NCI-H1048 (cell line): ENCODE measurements around the gene CCL13.
"Not testable (repeated sequence)": the region's sequence is repeated elsewhere in the genome, so short reads cannot be mapped to it uniquely, and the experiment has no call there.

Experiments used
- DNase-seq: peaks from one replicate; lab custom pipeline; 2025; lab: John Stamatoyannopoulos, UW

CCL13 gene

GRCh38 chr17:34356194-34356593, at the start of gene CCL13:
CCL13 (plus strand) TSS chr17:34356480; CDS start chr17:34356527, 47 bp downstream.
- no peak for DNase-seq

- no peak for DNase-seq
These were observed 49.2 kb upstream of the CCL13 start for GRCh38 chr17:34307110-34307509.

- no peak for DNase-seq
These were observed 47.9 kb upstream of the CCL13 start for GRCh38 chr17:34308371-34308770.

GRCh38 chr17:34311291-34311690, 45.0 kb upstream of the CCL13 start:
- no peak for DNase-seq

- DNase-seq: no peak
These were observed 44.2 kb upstream of the CCL13 start for GRCh38 chr17:34312080-34312479.

GRCh38 chr17:34313164-34313563, 43.1 kb upstream of the CCL13 start:
- no peak for DNase-seq

- DNase-seq: no peak
These were observed 42.0 kb upstream of the CCL13 start for GRCh38 chr17:34314279-34314678.

- DNase-seq: no peak
These were observed 37.8 kb upstream of the CCL13 start for GRCh38 chr17:34318474-34318873.

GRCh38 chr17:34319039-34319483, 37.2 kb upstream of the CCL13 start, which contains the start of gene CCL8:
CCL8 (plus strand) TSS chr17:34319435; CDS start chr17:34319502, 67 bp downstream.
- DNase-seq: no peak

- no peak for DNase-seq
These were observed 34.3 kb upstream of the CCL13 start for GRCh38 chr17:34321964-34322363.

- not testable (repeated sequence) for DNase-seq
These were observed 28.7 kb upstream of the CCL13 start for GRCh38 chr17:34327580-34327979.

GRCh38 chr17:34337701-34338100, 18.6 kb upstream of the CCL13 start:
- no peak for DNase-seq

- DNase-seq: no peak
These were observed 17.0 kb upstream of the CCL13 start for GRCh38 chr17:34339138-34339770.

GRCh38 chr17:34341916-34342315, 14.4 kb upstream of the CCL13 start:
- no peak for DNase-seq

- no peak for DNase-seq
These were observed 9.2 kb upstream of the CCL13 start for GRCh38 chr17:34347063-34347462.

- DNase-seq: no peak
These were observed 6.5 kb upstream of the CCL13 start for GRCh38 chr17:34349751-34350150.

- DNase-seq: no peak
These were observed 5.2 kb upstream of the CCL13 start for GRCh38 chr17:34351096-34351495.

- DNase-seq: no peak
These were observed 4.1 kb upstream of the CCL13 start for GRCh38 chr17:34352191-34352590.

GRCh38 chr17:34354637-34355036, 1.6 kb upstream of the CCL13 start:
- DNase-seq: no peak

- no peak for DNase-seq
These were observed 1.1 kb downstream of the CCL13 start for GRCh38 chr17:34357398-34357797.

GRCh38 chr17:34358631-34359030, 2.4 kb downstream of the CCL13 start:
- DNase-seq: no peak

- DNase-seq: no peak
These were observed 4.5 kb downstream of the CCL13 start for GRCh38 chr17:34360601-34361270.

GRCh38 chr17:34361478-34362061, 5.3 kb downstream of the CCL13 start:
- DNase-seq: peak; percentile 47
